GM12878 (cell line): ENCODE measurements around the gene FAN1. TPM values are rescaled to one million over a fixed set of nuclear protein-coding genes. Genes with fewer than 3 reads are reported as not detected.

Experiments
- ATAC-seq: fragments of 200-7000 bp; cut with Tn5 transposase; 3 replicates; pipeline ENCODE4 v1.9.1; 2020; ENCODE audit warnings: mild to moderate bottlenecking, moderate library complexity
- BruUV-seq: library from RNA; stranded (reverse); fragments of 400-500 nt; replicated peaks from 2 replicates; lab custom pipeline; 2021; lab: Mats Ljungman, UMichigan
- CTCF ChIA-PET: fragments of 300-600 bp; sonication (Branson Sonifier 250); formaldehyde crosslinking; extraction: SDS; loops from one replicate; lab custom pipeline; 2021; ENCODE audit warnings: inconsistent platforms; lab: Yijun Ruan, JAX
- POLR2A ChIA-PET: fragments of 350-600 bp; formaldehyde crosslinking; extraction: SDS; loops from one replicate; lab custom pipeline; 2021; ENCODE audit warnings: inconsistent platforms; lab: Charles Lee
- RAD21 ChIA-PET: fragments of 300-600 bp; sonication (Branson Sonifier 250); formaldehyde crosslinking; loops from one replicate; lab custom pipeline; 2023; ENCODE audit warnings: antibody characterized with exemption; ENCODE audit not compliant: unreplicated experiment; lab: Charles Lee
- SMC1A ChIA-PET: fragments of 300-600 bp; sonication (Branson Sonifier 250); formaldehyde crosslinking; loops from one replicate; lab custom pipeline; 2023; ENCODE audit not compliant: unreplicated experiment, uncharacterized antibody; lab: Charles Lee
- DNase-seq: peaks from one replicate; pipeline ENCODE4 v3.0.0-alpha.2; 2011; ENCODE audit warnings: low read depth, low spot score
- FAIRE-seq: peaks from 3 replicates; lab custom pipeline; 2011; peaks lifted over from hg19 to GRCh38; lab: Jason Lieb, UNC
- H2AFZ ChIP-seq: 2 replicates; pipeline ENCODE4 v1.6.0; 2011; ENCODE audit warnings: low read depth, low read length, control low read depth; ENCODE audit not compliant: control insufficient read depth
- H3K27ac ChIP-seq: 2 replicates; pipeline ENCODE4 v1.5.1; 2011; ENCODE audit warnings: control low read depth; ENCODE audit not compliant: control insufficient read depth, insufficient read depth
- H3K27me3 ChIP-seq, 2 experiments: replicated peaks in 1 of 2; 2 replicates each; pipeline versions ENCODE4 v1.6.0 to v1.6.1; 2011; ENCODE audit warnings: low read length in 1 of 2; ENCODE audit not compliant: control insufficient read depth in 2 of 2, insufficient read depth in 2 of 2
- H3K36me3 ChIP-seq, 2 experiments: 2 replicates each; pipeline ENCODE4 v1.5.1; 2011; ENCODE audit warnings: low read length in 1 of 2; ENCODE audit not compliant: control insufficient read depth in 2 of 2, insufficient read depth in 2 of 2
- H3K4me1 ChIP-seq: 2 replicates; pipeline ENCODE4 v1.6.1; 2011; ENCODE audit warnings: mild to moderate bottlenecking, low read length, moderate library complexity, mixed read lengths; ENCODE audit not compliant: control insufficient read depth, insufficient read depth
- H3K4me2 ChIP-seq: 2 replicates; pipeline ENCODE4 v1.6.0; 2011; ENCODE audit warnings: control low read depth; ENCODE audit not compliant: control insufficient read depth, insufficient read depth
- H3K4me3 ChIP-seq: fragments of 200-600 bp; sonication (generic); 2 replicates; pipeline ENCODE4 v1.5.1; 2016
- H3K79me2 ChIP-seq: 2 replicates; pipeline ENCODE4 v1.6.0; 2011; ENCODE audit warnings: low read length; ENCODE audit not compliant: control insufficient read depth, insufficient read depth
- H3K9ac ChIP-seq: 2 replicates; pipeline ENCODE4 v1.8.0; 2011; ENCODE audit warnings: low read length, control low read depth, mixed read lengths; ENCODE audit not compliant: control insufficient read depth, insufficient read depth
- H3K9me3 ChIP-seq: replicated peaks from 3 replicates; pipeline ENCODE4 v1.5.1; 2011; ENCODE audit warnings: mild to moderate bottlenecking, low read length; ENCODE audit not compliant: control insufficient read depth, insufficient read depth
- H4K20me1 ChIP-seq: 2 replicates; pipeline ENCODE4 v1.6.0; 2011; ENCODE audit not compliant: control insufficient read depth, insufficient read depth
- BMI1 ChIP-seq: fragments of 450-650 bp; IDR thresholded peaks from 2 replicates; pipeline ENCODE4 v1.6.1; 2016; ENCODE audit warnings: mild to moderate bottlenecking, moderate library complexity, borderline replicate concordance
- BRCA1 ChIP-seq: IDR thresholded peaks from 2 replicates; pipeline ENCODE4 v1.6.1; 2011; ENCODE audit warnings: low read depth, low read length, improper control_type of control experiment
- CBFB ChIP-seq: IDR thresholded peaks from 2 replicates; pipeline ENCODE4 v1.6.1; 2016; ENCODE audit warnings: antibody characterized with exemption, low read depth
- EGR1 ChIP-seq, 2 experiments: IDR thresholded peaks; 1 replicate in 1 of 2; 2 replicates in 1 of 2; pipeline ENCODE4 v1.6.1; 2011 to 2012; ENCODE audit warnings: low read depth in 2 of 2, low read length in 2 of 2, borderline replicate concordance in 1 of 2, mild to moderate bottlenecking in 1 of 2, moderate library complexity in 1 of 2
- ETV6 ChIP-seq, 2 experiments: fragments of 450-650 bp in 1 of 2; IDR thresholded peaks in 1 of 2; conservative IDR thresholded peaks in 1 of 2; 2 replicates each; pipeline ENCODE4 v1.6.1; 2014; ENCODE audit warnings: antibody characterized with exemption in 1 of 2, borderline replicate concordance in 1 of 2, low read depth in 1 of 2, mild to moderate bottlenecking in 1 of 2, moderate library complexity in 1 of 2
- HCFC1 ChIP-seq: fragments of 150-350 bp; IDR thresholded peaks from 2 replicates; pipeline ENCODE4 v1.6.1; 2014; ENCODE audit warnings: low read length
- HDAC2 ChIP-seq: fragments of 200-600 bp; sonication (generic); IDR thresholded peaks from 2 replicates; pipeline ENCODE4 v1.6.1; 2017
- NBN ChIP-seq: fragments of 450-650 bp; IDR thresholded peaks from 2 replicates; pipeline ENCODE4 v1.6.1; 2016
- NFYB ChIP-seq: IDR thresholded peaks from 2 replicates; pipeline ENCODE4 v1.6.1; 2011; ENCODE audit warnings: low read depth, mild to moderate bottlenecking, low read length, improper control_type of control experiment, moderate library complexity; ENCODE audit not compliant: insufficient read depth
- RB1 ChIP-seq: fragments of 450-650 bp; formaldehyde crosslinking; IDR thresholded peaks from 2 replicates; pipeline ENCODE4 v1.6.1; 2017; ENCODE audit warnings: mild to moderate bottlenecking, borderline replicate concordance
- SMC3 ChIP-seq: IDR thresholded peaks from 2 replicates; pipeline ENCODE4 v1.6.1; 2011; ENCODE audit warnings: low read length, improper control_type of control experiment, borderline replicate concordance
- SREBF1 ChIP-seq: IDR thresholded peaks from 2 replicates; pipeline ENCODE4 v1.6.1; 2012; ENCODE audit warnings: mild to moderate bottlenecking, low read length
- STAT3 ChIP-seq: IDR thresholded peaks from 2 replicates; pipeline ENCODE4 v1.6.1; 2011; ENCODE audit warnings: low read depth, low read length, improper control_type of control experiment
- ZSCAN29 ChIP-seq: fragments of 450-650 bp; IDR thresholded peaks from 2 replicates; pipeline ENCODE4 v1.6.1; 2017; ENCODE audit warnings: mild to moderate bottlenecking, moderate library complexity
- in situ Hi-C: fragments of 300-500 bp; cut with MboI; formaldehyde crosslinking; loops from 9 replicates; pipeline ENCODE4 v1.14.3; 2018; ENCODE audit warnings: mixed read lengths
- intact Hi-C: fragments of 100-400 bp; cut with micrococcal nuclease; formaldehyde crosslinking; loops from one replicate; pipeline ENCODE4 v1.14.2; 2022; ENCODE audit not compliant: unreplicated experiment
- polyA plus RNA-seq, 11 experiments: library from polyadenylated mRNA; depleted of rRNA in 4 of 11; unstranded in 6 of 11; stranded (reverse) in 5 of 11; fragments of >200 nt; fragmentation: Nextera tagmentation in 4 of 11; fragmentation: Illumina TruSeq in 1 of 11; extraction: Ambion mirVana in 4 of 11; extraction: Trizol in 1 of 11; gene quantifications; 1 replicate in 1 of 11; 2 replicates in 10 of 11; pipeline versions ENCODE4 v1.2.1 to v1.2.3, GENCODE V29; 2011 to 2016; ENCODE audit warnings: inconsistent platforms in 2 of 11, missing spikeins in 2 of 11, low read depth in 1 of 11
- total RNA-seq, 4 experiments: library from RNA; depleted of rRNA in 3 of 4; stranded (reverse); fragments of >200 nt in 3 of 4; fragmentation: Illumina TruSeq in 1 of 4; extraction: Trizol in 1 of 4; gene quantifications; 2 replicates each; pipeline versions ENCODE4 v1.2.1 to v1.2.3, GENCODE V29; 2013 to 2021
- TF ChIP-seq, protein P1 (sequence below): IDR thresholded peaks from 2 replicates; pipeline ENCODE4 v1.6.1; 2011; ENCODE audit warnings: low read depth, mild to moderate bottlenecking, low read length, moderate library complexity, borderline replicate concordance; ENCODE audit errors: extremely low read depth
- TF ChIP-seq, protein P2 (sequence below): fragments of 450-650 bp; conservative IDR thresholded peaks from 2 replicates; pipeline ENCODE4 v1.6.1; 2017; ENCODE audit warnings: mild to moderate bottlenecking, moderate library complexity
- TF ChIP-seq, protein P3 (sequence below): fragments of 450-650 bp; IDR thresholded peaks from 2 replicates; pipeline ENCODE4 v1.6.1; 2017; ENCODE audit warnings: mild to moderate bottlenecking, moderate library complexity
- TF ChIP-seq, protein P4 (sequence below): fragments of 450-650 bp; IDR thresholded peaks from 2 replicates; pipeline ENCODE4 v1.6.1; 2017; ENCODE audit warnings: borderline replicate concordance

FAN1 gene
- total and polyA plus RNA-seq, 10 of the 15 experiments (the other 5 are each of a cell fraction or from before 2014, with no cell fraction given): 0.55 to 18.6 (median 12.6) TPM

DNA sequence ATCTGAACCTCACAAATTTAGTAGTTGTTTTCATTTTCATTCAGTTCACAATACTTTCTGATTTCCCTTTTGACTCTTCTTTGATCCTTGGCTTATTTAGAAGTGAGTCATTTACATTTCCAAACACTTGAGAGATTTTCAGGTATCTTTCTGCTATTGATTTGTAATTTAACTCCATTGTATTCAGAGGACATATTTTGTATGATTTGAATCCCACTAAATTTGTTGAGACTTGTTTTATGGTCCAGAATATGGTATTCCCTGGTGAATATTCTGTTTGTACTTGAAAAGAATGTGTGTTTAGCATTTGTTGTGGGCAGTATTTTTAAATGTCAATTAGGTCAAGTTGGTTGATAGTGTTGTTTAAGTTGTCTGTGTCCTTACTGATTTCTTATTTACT lies 29.6 kb downstream of the FAN1 start:
- RAD21 ChIA-PET: no interaction called here
- no peaks in the 10 kb centered on the region for H3K79me2 ChIP-seq
- no peak overlapping the region for H2AFZ ChIP-seq
- no peak for DNase-seq
- SMC1A ChIA-PET: no interaction called here
- FAIRE-seq: no peak
- no TSS peak for BruUV-seq
- no peaks in the 10 kb centered on the region for H3K9me3 ChIP-seq
- intact Hi-C loops (no loop called here), in situ Hi-C loops (no loop called here)
- no peak overlapping the region for H3K27ac ChIP-seq
- no peak for TF ChIP-seq HDAC2
- TF ChIP-seq, protein P1, sequence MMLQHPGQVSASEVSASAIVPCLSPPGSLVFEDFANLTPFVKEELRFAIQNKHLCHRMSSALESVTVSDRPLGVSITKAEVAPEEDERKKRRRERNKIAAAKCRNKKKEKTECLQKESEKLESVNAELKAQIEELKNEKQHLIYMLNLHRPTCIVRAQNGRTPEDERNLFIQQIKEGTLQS: no peak
- TF ChIP-seq STAT3: no peak
- TF ChIP-seq SREBF1: no peak
- no peak for TF ChIP-seq HCFC1
- TF ChIP-seq RB1: no peak
- TF ChIP-seq, protein P2, sequence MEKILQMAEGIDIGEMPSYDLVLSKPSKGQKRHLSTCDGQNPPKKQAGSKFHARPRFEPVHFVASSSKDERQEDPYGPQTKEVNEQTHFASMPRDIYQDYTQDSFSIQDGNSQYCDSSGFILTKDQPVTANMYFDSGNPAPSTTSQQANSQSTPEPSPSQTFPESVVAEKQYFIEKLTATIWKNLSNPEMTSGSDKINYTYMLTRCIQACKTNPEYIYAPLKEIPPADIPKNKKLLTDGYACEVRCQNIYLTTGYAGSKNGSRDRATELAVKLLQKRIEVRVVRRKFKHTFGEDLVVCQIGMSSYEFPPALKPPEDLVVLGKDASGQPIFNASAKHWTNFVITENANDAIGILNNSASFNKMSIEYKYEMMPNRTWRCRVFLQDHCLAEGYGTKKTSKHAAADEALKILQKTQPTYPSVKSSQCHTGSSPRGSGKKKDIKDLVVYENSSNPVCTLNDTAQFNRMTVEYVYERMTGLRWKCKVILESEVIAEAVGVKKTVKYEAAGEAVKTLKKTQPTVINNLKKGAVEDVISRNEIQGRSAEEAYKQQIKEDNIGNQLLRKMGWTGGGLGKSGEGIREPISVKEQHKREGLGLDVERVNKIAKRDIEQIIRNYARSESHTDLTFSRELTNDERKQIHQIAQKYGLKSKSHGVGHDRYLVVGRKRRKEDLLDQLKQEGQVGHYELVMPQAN: no peak
- TF ChIP-seq ZSCAN29: no peak
- no peak for TF ChIP-seq ETV6 (conservative IDR thresholded peaks at IDR 0.05 in 1 of 2, IDR thresholded peaks at IDR 0.05 in 1 of 2; ENCODE audit: borderline replicate concordance in 1 of 2, low read depth in 1 of 2)
- no peak for TF ChIP-seq CBFB
- no peak for TF ChIP-seq NBN
- TF ChIP-seq BRCA1: no peak
- TF ChIP-seq, protein P3, sequence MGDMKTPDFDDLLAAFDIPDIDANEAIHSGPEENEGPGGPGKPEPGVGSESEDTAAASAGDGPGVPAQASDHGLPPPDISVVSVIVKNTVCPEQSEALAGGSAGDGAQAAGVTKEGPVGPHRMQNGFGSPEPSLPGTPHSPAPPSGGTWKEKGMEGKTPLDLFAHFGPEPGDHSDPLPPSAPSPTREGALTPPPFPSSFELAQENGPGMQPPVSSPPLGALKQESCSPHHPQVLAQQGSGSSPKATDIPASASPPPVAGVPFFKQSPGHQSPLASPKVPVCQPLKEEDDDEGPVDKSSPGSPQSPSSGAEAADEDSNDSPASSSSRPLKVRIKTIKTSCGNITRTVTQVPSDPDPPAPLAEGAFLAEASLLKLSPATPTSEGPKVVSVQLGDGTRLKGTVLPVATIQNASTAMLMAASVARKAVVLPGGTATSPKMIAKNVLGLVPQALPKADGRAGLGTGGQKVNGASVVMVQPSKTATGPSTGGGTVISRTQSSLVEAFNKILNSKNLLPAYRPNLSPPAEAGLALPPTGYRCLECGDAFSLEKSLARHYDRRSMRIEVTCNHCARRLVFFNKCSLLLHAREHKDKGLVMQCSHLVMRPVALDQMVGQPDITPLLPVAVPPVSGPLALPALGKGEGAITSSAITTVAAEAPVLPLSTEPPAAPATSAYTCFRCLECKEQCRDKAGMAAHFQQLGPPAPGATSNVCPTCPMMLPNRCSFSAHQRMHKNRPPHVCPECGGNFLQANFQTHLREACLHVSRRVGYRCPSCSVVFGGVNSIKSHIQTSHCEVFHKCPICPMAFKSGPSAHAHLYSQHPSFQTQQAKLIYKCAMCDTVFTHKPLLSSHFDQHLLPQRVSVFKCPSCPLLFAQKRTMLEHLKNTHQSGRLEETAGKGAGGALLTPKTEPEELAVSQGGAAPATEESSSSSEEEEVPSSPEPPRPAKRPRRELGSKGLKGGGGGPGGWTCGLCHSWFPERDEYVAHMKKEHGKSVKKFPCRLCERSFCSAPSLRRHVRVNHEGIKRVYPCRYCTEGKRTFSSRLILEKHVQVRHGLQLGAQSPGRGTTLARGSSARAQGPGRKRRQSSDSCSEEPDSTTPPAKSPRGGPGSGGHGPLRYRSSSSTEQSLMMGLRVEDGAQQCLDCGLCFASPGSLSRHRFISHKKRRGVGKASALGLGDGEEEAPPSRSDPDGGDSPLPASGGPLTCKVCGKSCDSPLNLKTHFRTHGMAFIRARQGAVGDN: no peak
- no peak for TF ChIP-seq NFYB
- no peak for TF ChIP-seq EGR1 (IDR thresholded peaks at IDR 0.05; ENCODE audit: borderline replicate concordance in 1 of 2, low read depth in 2 of 2, low read length in 2 of 2)
- TF ChIP-seq SMC3: no peak
- TF ChIP-seq BMI1: no peak
- TF ChIP-seq, protein P4, sequence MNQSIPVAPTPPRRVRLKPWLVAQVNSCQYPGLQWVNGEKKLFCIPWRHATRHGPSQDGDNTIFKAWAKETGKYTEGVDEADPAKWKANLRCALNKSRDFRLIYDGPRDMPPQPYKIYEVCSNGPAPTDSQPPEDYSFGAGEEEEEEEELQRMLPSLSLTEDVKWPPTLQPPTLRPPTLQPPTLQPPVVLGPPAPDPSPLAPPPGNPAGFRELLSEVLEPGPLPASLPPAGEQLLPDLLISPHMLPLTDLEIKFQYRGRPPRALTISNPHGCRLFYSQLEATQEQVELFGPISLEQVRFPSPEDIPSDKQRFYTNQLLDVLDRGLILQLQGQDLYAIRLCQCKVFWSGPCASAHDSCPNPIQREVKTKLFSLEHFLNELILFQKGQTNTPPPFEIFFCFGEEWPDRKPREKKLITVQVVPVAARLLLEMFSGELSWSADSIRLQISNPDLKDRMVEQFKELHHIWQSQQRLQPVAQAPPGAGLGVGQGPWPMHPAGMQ: no peak
- no peaks in the 10 kb centered on the region for H3K27me3 ChIP-seq
- no peak overlapping the region for H3K4me2 ChIP-seq
- no peak overlapping the region for H3K4me3 ChIP-seq
- ATAC-seq: no peak
- H3K9ac ChIP-seq: no peak overlapping the region
- H3K36me3 ChIP-seq: peaks cover 6 to 12% of the 10 kb centered on the region in 2 experiments
- POLR2A ChIA-PET: no interaction called here
- H4K20me1 ChIP-seq: no peaks in the 10 kb centered on the region
- CTCF ChIA-PET: no interaction called here
- peaks cover 6% of the 10 kb centered on the region for H3K4me1 ChIP-seq
